Activated CD8-positive, alpha-beta memory T cell treated with anti-CD3 and anti-CD28 coated beads for 1 hour (primary cell): ENCODE data around the gene SLC39A11.

Source experiments
- DNase-seq, 2 donors: peaks; one replicate each; pipeline ENCODE4 v3.0.0-alpha.2; 2020; ENCODE audit warnings: low read depth in 1 of 2; ENCODE audit errors: extremely low read depth in 1 of 2

SLC39A11 gene

DNA sequence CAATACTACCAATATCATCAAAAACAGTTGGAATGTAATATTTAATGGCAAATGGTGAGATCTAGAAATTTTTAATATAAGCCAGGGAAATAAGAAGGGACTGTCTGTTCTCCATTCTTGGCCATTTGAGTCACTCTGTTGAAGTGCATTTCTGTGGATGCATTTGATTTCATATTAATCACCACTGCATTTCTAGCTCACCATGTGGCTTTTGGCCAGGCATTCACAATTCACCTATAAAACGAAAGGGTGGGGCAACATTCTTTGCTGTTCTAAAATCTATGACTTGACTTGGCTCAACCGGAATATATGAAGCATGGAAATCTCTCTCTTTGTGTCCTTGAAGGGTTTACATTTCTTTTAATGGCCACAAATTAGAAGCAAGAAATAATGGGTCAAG, 483.0 kb downstream of the SLC39A11 start:
- DNase-seq, result no peak

GRCh38 chr17:72608436-72608835, 484.1 kb downstream of the SLC39A11 start:
- no peak for DNase-seq

GRCh38 chr17:72606656-72607055, 485.8 kb downstream of the SLC39A11 start:
- DNase-seq, result no peak

DNA sequence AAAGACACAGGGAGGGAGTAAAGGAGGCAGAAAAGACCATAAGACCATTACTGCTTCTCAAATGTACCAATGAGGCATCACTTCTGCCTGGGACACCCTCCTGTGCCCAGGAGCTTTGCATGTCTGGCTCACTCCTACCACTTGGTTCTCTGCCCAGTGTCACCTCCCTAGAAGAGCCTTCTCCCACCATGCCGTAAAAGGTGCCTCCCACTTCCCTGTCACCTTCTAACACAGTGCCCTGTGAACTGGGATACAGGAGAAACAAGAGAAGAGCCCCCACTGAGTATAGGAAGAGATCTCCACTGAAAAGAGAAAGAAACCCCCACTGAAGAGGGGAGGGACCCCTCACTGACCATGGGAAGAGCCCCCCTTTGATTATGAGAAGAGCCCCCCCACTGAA, 486.9 kb downstream of the SLC39A11 start:
- DNase-seq, result no peak

GRCh38 chr17:72604518-72604917, 488.0 kb downstream of the SLC39A11 start:
- no peak for DNase-seq

DNA sequence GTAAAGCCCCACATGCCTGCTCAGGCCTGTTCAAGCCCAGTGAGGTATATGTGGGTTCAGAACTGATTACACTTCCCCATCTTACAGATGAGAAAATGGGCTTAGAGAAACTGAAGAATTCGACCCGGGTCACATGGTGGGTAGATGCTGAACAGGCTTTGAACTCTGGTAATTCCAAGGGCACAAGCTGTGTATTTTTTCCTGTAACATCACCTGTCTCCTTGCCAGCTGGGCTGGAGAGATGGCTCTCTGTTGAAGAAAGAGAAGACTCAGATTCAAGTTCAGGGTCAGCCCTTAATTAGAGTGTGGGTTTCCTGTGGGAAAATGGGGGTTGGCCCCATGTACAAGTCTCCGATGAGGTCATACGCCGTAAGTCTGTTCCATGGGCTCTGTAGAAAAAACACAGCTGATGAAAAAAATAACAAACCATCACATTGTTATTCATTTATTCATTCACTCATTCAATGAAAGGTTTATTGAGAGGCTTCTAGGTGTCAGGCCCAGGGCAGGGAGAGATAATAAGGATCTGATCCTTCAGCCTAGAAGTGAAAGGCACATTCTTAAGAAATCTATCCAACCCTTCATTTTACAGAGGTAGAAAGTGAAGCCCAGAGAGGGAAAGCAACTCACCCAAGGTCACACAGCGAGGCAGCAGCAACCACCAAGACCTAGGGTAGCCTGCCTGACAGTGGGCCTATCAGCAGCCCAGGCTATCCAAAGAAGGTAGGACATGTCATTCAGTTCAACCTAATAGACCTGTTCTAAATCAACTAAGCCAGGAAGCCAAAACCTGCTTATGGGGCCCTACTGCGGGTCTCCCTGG, 488.9 kb downstream of the SLC39A11 start:
- no peak for DNase-seq

DNA sequence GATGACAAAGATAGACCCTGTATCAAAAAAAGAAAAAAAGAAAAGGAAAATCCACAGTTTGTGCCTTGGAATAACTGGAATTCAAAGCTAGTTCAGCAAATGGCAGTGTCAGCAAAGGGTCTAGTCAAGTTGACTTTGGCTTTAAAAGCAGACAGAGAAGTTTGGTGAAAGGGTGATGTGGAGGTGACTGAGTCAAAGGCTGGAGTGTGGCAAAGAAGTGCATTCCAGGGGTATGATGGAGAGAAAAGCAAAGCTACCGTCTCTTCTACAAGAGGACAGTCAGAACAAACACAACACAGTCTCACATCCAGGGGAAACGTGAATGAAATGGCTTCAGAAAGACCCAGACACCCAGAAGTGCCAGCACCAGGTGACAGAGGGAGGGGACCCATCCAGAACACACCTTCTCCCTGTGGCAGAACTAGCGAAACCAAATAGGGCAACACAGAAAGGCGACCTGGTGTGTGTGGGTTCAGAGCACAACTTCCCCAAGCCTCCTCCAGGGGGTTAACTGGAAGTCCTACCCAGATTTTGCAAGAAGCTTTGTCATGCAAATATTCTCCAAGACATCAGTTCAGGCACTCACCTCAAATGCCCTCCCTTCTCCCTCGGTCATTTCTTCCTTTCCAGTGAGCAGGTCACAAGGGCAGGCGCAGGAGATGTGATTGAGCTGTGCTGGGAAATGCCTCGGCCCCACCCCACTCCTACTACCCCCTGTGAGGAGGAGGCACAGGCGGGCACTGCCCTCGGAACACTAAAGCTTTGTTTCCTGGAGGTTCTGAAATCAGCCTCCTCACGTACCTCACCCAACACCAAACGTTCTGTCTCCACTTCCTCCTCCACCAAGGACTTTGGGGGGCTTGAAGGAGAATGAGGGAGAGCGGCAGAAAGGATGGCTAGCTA, 489.7 kb downstream of the SLC39A11 start:
- no peak for DNase-seq

- no peak for DNase-seq
Observed at GRCh38 chr17:72600934-72601333, 491.6 kb downstream of the SLC39A11 start.

GRCh38 chr17:72599891-72600290, 492.6 kb downstream of the SLC39A11 start:
- no peak for DNase-seq

DNA sequence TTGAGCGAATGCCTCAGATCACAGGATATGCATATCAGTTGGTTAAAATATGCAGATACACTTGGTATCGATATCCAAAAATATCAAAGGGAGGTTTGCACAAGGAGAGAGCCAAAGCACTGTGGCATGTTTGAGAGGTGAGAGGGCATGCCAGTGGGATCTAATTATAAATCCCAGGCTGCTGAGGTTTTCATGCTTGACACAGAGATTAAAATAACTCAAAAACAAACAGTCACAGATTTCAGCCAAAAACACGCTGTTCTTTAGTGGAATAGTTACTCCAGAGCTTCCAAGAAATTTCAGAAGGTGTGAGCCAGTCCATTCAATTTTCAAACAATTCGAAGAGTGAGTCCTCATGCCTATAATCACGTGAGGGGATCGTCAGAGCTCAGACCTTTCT, 493.8 kb downstream of the SLC39A11 start:
- DNase-seq, result no peak

- no peak for DNase-seq
Observed at GRCh38 chr17:72597354-72598087, 495.0 kb downstream of the SLC39A11 start.
